Spleen (tissue), 11 donors: ENCODE measurements around the gene PRRT4. TPM values are rescaled to one million over a fixed set of nuclear protein-coding genes. Genes with fewer than 3 reads are reported as not detected.

ENCODE experiments used
- DNase-seq: peaks from one replicate; pipeline ENCODE4 v3.0.0-alpha.2; 2020
- H3K27ac ChIP-seq, 8 donors: fragments of 200-600 bp; sonication (generic) in 7 of 8; 1 replicate in 4 of 8; 2 replicates in 4 of 8; pipeline versions ENCODE4 v1.5.0 to v1.8.0; 2016 to 2021; ENCODE audit warnings: inconsistent platforms in 4 of 8, mild to moderate bottlenecking in 4 of 8, moderate library complexity in 1 of 8
- H3K27me3 ChIP-seq, 7 donors: fragments of 200-600 bp; sonication (generic) in 6 of 7; replicated peaks in 1 of 7; 1 replicate in 4 of 7; 2 replicates in 3 of 7; pipeline versions ENCODE4 v1.5.0 to v1.8.0; 2016 to 2021; ENCODE audit warnings: inconsistent platforms in 3 of 7, mild to moderate bottlenecking in 1 of 7
- H3K36me3 ChIP-seq, 6 donors: fragments of 200-600 bp; sonication (generic) in 5 of 6; 1 replicate in 4 of 6; 2 replicates in 2 of 6; pipeline versions ENCODE4 v1.5.0 to v1.8.0; 2016 to 2021; ENCODE audit warnings: inconsistent platforms in 2 of 6
- H3K4me1 ChIP-seq, 6 donors: fragments of 200-600 bp; sonication (generic) in 5 of 6; 1 replicate in 3 of 6; 2 replicates in 3 of 6; pipeline versions ENCODE4 v1.5.0 to v1.8.0; 2016 to 2021; ENCODE audit warnings: inconsistent platforms in 3 of 6
- H3K4me3 ChIP-seq, 8 donors: fragments of 200-600 bp; sonication (generic) in 7 of 8; 1 replicate in 4 of 8; 2 replicates in 4 of 8; pipeline versions ENCODE4 v1.5.0 to v1.8.0; 2016 to 2021; ENCODE audit warnings: inconsistent platforms in 4 of 8, mild to moderate bottlenecking in 4 of 8, moderate library complexity in 2 of 8
- H3K9me3 ChIP-seq, 8 donors: fragments of 200-600 bp; sonication (generic) in 7 of 8; 1 replicate in 4 of 8; 2 replicates in 4 of 8; pipeline versions ENCODE4 v1.5.0 to v1.8.0; 2016 to 2021; ENCODE audit warnings: inconsistent platforms in 4 of 8
- CTCF ChIP-seq, 11 experiments: fragments of 200-600 bp in 7 of 11; fragments of 450-650 bp in 4 of 11; sonication (generic) in 4 of 11; IDR thresholded peaks in 8 of 11; conservative IDR thresholded peaks in 3 of 11; 1 replicate in 7 of 11; 2 replicates in 4 of 11; pipeline versions ENCODE4 v1.4.0 to v1.8.0; 2016 to 2021; ENCODE audit warnings: antibody characterized with exemption in 11 of 11, inconsistent platforms in 4 of 11, mild to moderate bottlenecking in 1 of 11
- POLR2A ChIP-seq, 3 donors: fragments of 450-650 bp; IDR thresholded peaks; one replicate each; pipeline ENCODE4 v1.5.1; 2017; ENCODE audit warnings: antibody characterized with exemption in 3 of 3, mild to moderate bottlenecking in 1 of 3
- POLR2AphosphoS5 ChIP-seq, 3 donors: sonication (generic); formaldehyde crosslinking; IDR thresholded peaks; one replicate each; pipeline ENCODE4 v1.5.1; 2017; ENCODE audit warnings: antibody characterized with exemption in 3 of 3
- WGBS, 5 donors: extraction: QIAGEN DNeasy Blood & Tissue Kit in 3 of 5; methylation state at CpG; one replicate each; pipeline versions ENCODE4 v1.1.5 to v1.1.7; 2013 to 2018; 5-methylcytosine and 5-hydroxymethylcytosine counted together
- intact Hi-C: fragments of 100-400 bp; cut with DNase I; formaldehyde crosslinking; loops from one replicate; pipeline ENCODE4 v1.15.0; 2023; ENCODE audit warnings: low total_unique reads
- polyA plus RNA-seq, 3 donors: library from polyadenylated mRNA; stranded (reverse); fragments of 200-250 nt; gene quantifications; one replicate each; pipeline ENCODE4 v1.2.1, GENCODE V29; 2013
- total RNA-seq, 7 donors: library from RNA; depleted of rRNA in 3 of 7; stranded (reverse); fragments of >200 nt in 3 of 7; fragmentation: NEBNext Ultra II Directional in 4 of 7; extraction: Animal tissue kit (Norgen Biotek cat#: 25700) in 4 of 7; gene quantifications; one replicate each; pipeline versions ENCODE4 v1.1.0 to v1.2.1, GENCODE V29; 2016 to 2021
- donor health status: healthy with polysubstance abuse.
- donor health status: DM: no; HTN: no; CAD: no; lungs with moderate emphysema.
- donor health status: DM: no; HTN: no; CAD: no.
- donor health status: Bipolar disorder and iron deficiency.
- donor health status: healthy.
- donor health status: DM: no; HTN: no; CAD: no.
- donor health status: DM: yes; HTN: yes; CAD: no.

Gene PRRT4
- total and polyA plus RNA-seq, 10 donors: 0.14 to 5.4 (median 0.45) TPM; not detected in 1

GRCh38 chr7:128408709-128409595 lies 47.5 kb upstream of the PRRT4 start:
- peaks cover 25 to 67% (median 57%) of the 10 kb centered on the region in 6 donors for H3K4me1 ChIP-seq

GRCh38 chr7:128407751-128408708 lies 46.5 kb upstream of the PRRT4 start:
- 37 to 48% (median 47%) methylated on average over 11 of the region's 11 CpGs for whole genome bisulfite sequencing, 5 donors
- no peak for DNase-seq
- TF ChIP-seq POLR2A (IDR thresholded peaks at IDR 0.05): no peak
- peak in 2 of 3 donors; percentile 57 to 64 for TF ChIP-seq POLR2AphosphoS5 (IDR thresholded peaks at IDR 0.05)

More at GRCh38 chr7:128408709-128409595, 47.5 kb upstream of the PRRT4 start:
- no peaks in the 10 kb centered on the region for H3K9me3 ChIP-seq
- TF ChIP-seq CTCF (IDR thresholded peaks at IDR 0.05 in 8 of 11, conservative IDR thresholded peaks at IDR 0.05 in 3 of 11) (no peak), POLR2A (IDR thresholded peaks at IDR 0.05) (no peak), POLR2AphosphoS5 (IDR thresholded peaks at IDR 0.05) (no peak)
- DNase-seq: no peak
- H3K27ac ChIP-seq: peak overlapping the region; percentile 76 to 96 (median 92)
- H3K27me3 ChIP-seq: peaks cover 0 to 5% (median 0%) of the 10 kb centered on the region in 7 donors
- intact Hi-C loops: no loop called here
- H3K4me3 ChIP-seq: peak overlapping the region; percentile 62 to 93 (median 79)
- H3K36me3 ChIP-seq: no peaks in the 10 kb centered on the region
- 26 to 38% (median 28%) methylated on average over 23 to 25 of the region's 25 CpGs for WGBS, 5 donors

GRCh38 chr7:128407233-128407589 lies 45.7 kb upstream of the PRRT4 start:
- no peak for DNase-seq
- intact Hi-C loops: no loop called here
- Histone ChIP-seq H3K36me3 (peaks cover 0 to 16% (median 3%) of the 10 kb centered on the region in 6 donors), H3K4me1 (peaks cover 25 to 72% (median 63%) of the 10 kb centered on the region in 6 donors), H3K27ac (peak overlapping the region; percentile 2 to 96 (median 92)), H3K27me3 (peaks cover 0 to 5% (median 0%) of the 10 kb centered on the region in 7 donors), H3K9me3 (no peaks in the 10 kb centered on the region), H3K4me3 (peak overlapping the region in 2 of 8 donors; percentile 80)
- 77 to 82% (median 79%) methylated on average over 5 to 7 of the region's 7 CpGs for WGBS, 5 donors
- TF ChIP-seq CTCF (IDR thresholded peaks at IDR 0.05 in 8 of 11, conservative IDR thresholded peaks at IDR 0.05 in 3 of 11) (no peak), POLR2AphosphoS5 (IDR thresholded peaks at IDR 0.05) (no peak), POLR2A (IDR thresholded peaks at IDR 0.05) (no peak)

More at GRCh38 chr7:128407751-128408708, 46.5 kb upstream of the PRRT4 start:
- no peaks in the 10 kb centered on the region for H3K9me3 ChIP-seq
- intact Hi-C loops: no loop called here
- peak overlapping the region in 7 of 8 donors; percentile 63 to 93 (median 80) for H3K4me3 ChIP-seq
- peaks cover 0 to 8% (median 0%) of the 10 kb centered on the region in 6 donors for H3K36me3 ChIP-seq
- H3K27ac ChIP-seq: peak overlapping the region; percentile 55 to 96 (median 92)
- H3K4me1 ChIP-seq: peaks cover 25 to 72% (median 63%) of the 10 kb centered on the region in 6 donors
- H3K27me3 ChIP-seq: peaks cover 0 to 5% (median 0%) of the 10 kb centered on the region in 7 donors
